Stomach (tissue), 4 donors: Measurements from ENCODE around the gene INO80.

Experiments used
- CTCF ChIP-seq, 7 experiments: fragments of 450-650 bp in 4 of 7; fragments of 200-600 bp in 3 of 7; sonication (generic) in 3 of 7; IDR thresholded peaks; one replicate each; pipeline ENCODE4 v1.5.1; 2016 to 2019; ENCODE audit warnings: antibody characterized with exemption in 7 of 7, control low read depth in 2 of 7, mild to moderate bottlenecking in 1 of 7
- POLR2AphosphoS5 ChIP-seq, 3 donors: sonication (generic); formaldehyde crosslinking; IDR thresholded peaks; one replicate each; pipeline ENCODE4 v1.6.1; 2016; ENCODE audit warnings: antibody characterized with exemption in 3 of 3

GRCh38 chr15:40955930-40956540 lies 160.0 kb downstream of the INO80 start:
- no peak for TF ChIP-seq CTCF (IDR thresholded peaks at IDR 0.05)
- no peak for TF ChIP-seq POLR2AphosphoS5 (IDR thresholded peaks at IDR 0.05)
